Hippocampal formation (tissue), 2 donors: Measurements from ENCODE around the gene CDH4.
A peak's percentile ranks its signal among the peaks of the same experiment; 100 is the strongest.
"Not testable (repeated sequence)": the region's sequence is repeated elsewhere in the genome, so short reads cannot be mapped to it uniquely, and the experiment has no call there.

Experiments used
- DNase-seq, 2 donors: peaks; one replicate each; lab custom pipeline; 2025; lab: John Stamatoyannopoulos, UW

CDH4 gene

GRCh38 chr20:61958773-61959700 lies 707.0 kb downstream of the CDH4 start:
- peak in 1 of 2 donors; percentile 32 for DNase-seq

GRCh38 chr20:61960836-61961235 lies 708.8 kb downstream of the CDH4 start:
- DNase-seq = no peak

GRCh38 chr20:61963149-61963548 lies 711.1 kb downstream of the CDH4 start:
- DNase-seq = no peak

DNA sequence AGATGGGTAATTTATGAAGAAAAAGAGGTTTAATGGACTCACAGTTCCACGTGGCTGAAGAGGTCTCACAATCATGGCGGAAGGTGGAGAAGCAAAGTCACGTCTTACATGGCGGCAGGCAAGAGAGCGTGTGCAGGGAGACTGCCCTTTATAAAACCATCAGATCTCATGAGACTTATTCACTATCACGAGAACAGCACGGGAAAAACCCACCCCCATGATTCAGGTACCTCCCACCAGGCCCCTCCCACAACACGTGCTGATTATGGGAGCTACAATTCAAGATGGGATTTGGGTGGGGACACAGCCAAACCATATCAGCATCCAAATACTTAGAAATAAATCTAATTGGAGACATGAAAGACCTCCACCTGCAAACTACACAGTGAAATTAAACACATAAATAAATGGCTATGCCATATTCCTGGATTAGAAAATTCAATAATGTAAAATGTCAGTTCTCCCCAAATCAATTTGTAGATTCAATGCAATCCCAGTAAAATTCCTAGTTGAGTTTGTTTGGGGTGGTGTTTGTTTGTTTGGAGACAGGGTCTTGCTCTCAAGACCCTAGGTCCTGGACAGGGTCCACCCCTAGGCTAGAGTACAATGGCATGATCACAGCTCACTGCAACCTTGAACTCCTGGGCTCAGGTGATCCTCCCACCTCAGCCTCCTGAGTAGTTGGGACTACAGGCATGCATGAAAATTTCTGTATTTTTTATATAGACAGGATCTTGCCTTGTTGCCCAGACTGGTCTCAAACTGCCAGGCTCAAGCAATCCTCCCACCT lies 712.0 kb downstream of the CDH4 start:
- no peak for DNase-seq

GRCh38 chr20:61964675-61965605 lies 712.9 kb downstream of the CDH4 start:
- no peak for DNase-seq

DNA sequence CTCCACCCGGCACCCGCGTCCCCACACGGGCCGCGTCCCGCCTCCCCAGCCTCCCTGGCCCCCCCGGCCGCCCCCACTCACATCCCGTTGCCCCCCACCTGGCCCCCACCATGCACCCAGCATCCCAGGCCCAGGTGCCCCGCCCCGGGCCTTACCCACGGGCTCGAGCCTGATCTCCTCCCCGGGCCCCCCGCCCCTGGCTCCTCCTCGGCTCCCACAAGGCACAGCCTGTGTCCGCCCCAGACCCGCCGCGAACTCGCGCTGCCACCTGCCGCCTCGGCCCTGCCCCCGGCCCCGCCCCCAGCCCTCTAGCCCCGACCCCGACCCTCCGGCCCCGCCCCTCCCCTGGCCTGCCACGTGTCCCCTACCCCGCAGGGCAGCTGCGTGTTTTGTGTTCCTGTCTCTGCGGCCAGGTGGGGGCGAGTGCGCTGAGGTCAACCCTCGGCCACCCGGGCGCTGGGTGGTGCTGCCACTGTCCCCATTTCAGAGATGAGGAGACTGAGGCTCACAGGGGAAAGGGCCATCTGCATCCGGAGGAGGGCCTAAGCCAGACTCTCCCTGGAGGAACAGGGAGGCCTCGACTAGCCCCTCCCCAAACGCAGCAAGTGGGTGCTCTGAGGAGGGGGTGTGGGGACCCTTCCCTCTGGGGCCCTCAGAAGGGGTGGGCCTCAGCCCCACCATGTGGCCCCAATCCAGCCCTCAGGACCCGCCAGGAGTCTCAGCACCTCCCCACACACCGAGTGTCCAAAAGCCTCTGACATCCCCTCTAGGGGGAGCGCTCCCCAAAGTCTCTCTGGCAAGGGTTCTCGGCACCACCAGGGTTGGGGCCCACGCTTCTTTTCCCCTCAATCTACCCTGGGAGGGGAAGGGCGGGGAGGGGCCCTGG lies 713.8 kb downstream of the CDH4 start:
- DNase-seq = no peak

GRCh38 chr20:61966492-61967244 lies 714.6 kb downstream of the CDH4 start:
- DNase-seq = no peak

- no peak for DNase-seq
Measured at GRCh38 chr20:61967300-61967699, 715.2 kb downstream of the CDH4 start.

GRCh38 chr20:61968036-61968810 lies 716.2 kb downstream of the CDH4 start:
- no peak for DNase-seq

DNA sequence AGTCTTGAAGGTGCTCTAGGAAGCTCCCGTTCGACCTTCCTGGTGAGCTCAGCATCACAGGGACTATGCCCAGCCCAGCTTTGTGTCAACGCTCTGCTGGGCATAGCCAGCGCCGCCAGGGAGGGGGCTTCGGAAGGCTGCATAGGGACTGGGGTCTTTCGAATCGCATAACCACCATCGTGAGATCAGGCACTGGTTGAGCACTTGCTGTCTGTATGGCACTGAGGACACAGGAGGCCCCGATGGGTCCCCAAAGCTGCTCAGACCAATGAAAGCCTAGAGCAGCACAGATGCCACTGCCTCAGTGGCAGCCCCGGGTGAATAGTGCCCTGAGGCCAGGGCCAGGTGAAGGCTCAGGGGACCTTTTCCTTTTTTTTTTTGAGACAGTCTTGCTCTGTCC lies 716.9 kb downstream of the CDH4 start:
- DNase-seq = no peak

DNA sequence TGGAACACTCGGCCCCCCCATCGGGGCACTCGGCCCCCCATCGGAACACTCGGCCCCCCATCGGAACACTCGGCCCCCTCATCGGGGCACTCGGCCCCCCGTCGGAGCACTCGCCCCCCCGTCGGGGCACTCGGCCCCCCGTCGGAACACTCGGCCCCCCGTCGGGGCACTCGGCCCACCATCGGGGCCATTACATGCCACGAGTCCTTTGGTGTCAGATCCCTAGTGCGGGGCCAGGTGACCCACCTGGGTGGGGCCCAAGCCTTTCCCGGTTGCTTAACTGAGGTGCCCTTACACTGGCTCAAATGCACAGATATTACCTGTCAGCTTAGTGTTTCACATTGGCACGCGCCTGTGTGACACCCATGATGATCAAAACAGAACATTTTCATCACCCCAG lies 717.7 kb downstream of the CDH4 start:
- no peak for DNase-seq

DNA sequence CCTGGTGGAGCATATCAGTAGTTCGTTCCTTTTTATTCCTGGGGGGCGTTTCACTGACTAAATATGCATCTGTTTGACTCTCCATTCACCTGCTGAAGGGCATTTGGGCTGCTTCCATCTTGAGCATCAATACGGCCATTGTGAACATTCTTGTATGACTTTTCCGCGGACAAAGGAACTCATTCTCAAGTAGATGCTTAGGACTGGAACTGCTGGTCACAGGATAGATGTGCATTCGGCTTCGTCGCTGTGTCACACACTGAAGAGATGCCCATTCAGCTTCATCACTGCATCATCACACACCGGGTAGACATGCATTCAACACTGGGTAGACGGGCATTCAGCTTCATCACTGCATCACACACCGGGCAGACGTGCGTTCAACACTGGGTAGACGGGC lies 718.3 kb downstream of the CDH4 start:
- no peak for DNase-seq

- DNase-seq = not testable (repeated sequence)
Measured at GRCh38 chr20:61971595-61971994, 719.5 kb downstream of the CDH4 start.

DNA sequence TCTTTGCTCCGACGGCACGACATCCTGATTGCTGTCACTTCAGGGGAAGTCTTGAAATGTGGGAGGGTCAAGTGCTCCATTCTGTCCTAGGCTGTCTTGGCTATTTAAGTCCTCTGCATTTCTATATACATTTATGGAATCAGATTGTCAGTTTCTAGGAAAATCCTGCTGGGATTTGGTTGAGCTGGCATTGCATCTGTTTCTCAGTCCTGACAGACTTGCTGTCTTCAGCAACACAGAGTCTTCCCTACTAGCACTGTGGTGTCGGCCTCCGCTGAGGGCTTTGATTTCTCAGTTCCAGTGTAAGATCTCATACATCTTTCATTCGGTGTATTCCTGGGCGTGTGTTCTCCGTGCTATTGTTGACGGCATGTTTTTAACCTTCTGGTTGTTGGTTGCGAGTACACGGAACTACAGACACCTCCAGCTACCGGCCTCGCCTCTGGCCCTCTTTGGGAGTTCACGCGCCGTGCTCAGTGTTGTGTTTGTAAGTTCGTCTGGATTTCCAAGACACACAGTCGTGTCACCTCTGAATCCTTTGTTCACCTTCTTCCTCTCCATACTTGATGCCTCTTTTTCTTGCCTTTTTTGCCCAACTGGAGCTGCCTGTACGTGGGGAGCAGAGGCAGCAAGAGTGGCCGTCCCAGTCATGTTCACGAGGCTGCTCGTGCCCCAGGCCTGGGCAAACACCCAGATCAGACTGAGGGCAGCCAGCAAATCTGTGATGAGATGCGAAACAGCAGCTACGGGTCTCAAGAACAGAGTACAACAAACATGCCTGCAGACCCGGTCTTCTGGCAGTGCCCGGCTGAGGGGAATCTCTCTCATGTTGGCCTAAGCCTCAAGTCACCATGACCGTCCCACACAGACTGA lies 720.8 kb downstream of the CDH4 start:
- DNase-seq = no peak

DNA sequence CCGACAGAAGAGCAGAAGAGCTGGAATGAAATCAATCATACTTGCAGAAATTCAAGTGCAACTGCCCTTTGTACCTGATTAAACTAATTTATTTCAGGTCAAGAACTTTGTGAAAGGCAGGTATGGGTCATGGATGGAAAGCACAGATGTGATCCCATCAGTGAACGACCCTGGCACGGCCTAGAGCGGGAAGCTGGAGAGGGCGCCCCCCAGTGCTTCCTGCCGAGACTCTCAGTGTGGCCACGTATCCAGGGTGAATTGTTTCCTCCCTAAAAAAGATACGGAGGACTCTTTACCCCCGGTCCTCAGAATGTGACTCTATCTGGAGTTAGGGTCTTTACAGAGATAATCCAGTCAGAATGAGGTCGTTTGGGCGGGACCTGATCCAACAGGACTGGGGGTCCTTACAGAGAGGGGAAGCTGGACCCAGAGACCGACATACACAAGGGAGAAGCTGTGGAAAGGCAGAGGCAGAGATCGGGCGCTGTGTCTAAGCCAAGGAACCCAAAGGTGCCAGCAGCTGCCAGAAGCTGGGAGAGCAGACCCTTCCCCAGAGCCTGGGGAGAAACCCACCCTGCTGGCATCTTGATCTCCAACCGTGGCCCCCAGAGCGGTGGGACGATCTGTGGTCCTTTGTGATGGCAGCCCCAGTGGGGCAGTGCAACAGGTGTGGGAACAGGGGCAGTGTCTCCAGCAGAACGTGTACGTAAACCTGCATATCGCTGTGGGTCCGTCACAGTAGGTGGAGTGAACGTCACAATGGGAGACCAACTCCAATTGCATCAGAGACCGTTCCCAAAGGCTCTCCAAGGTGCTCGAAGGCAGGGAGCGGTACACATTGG lies 721.7 kb downstream of the CDH4 start:
- no peak for DNase-seq

DNA sequence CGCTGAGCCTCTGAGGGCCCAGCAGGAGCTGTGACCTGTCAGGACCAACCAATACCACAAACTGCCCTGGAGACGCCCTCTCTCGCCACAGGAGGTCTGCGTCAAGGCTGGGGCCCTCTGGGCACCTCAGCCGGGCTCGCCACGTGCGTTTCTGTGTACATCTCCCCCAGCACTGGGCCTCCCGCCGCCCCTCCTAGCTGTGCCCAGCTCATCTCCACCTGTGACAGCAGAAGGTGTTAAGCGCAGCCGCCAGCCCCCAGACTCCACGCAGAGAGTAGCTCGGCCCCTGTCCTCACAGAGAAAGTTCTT lies 722.2 kb downstream of the CDH4 start:
- DNase-seq = no peak

- no peak for DNase-seq
Measured at GRCh38 chr20:61975407-61976129, 723.5 kb downstream of the CDH4 start.
